Measurements from ENCODE around the gene MAMLD1. TPM values are rescaled to one million over a fixed set of nuclear protein-coding genes. Genes with fewer than 3 reads are reported as not detected.

MAMLD1 gene
- total RNA-seq, 2 donors from 2014 or later, result 0.44 to 0.68 TPM

GRCh38 chrX:150547375-150548115 is 184.4 kb downstream of the MAMLD1 start:
- Histone ChIP-seq H3K9ac (ENCODE audit: extremely low read depth, low read length, poor library complexity, severe bottlenecking) (no peak overlapping the region), H3K27ac (ENCODE audit: low read depth, low read length) (no peak overlapping the region), H3K4me3 (ENCODE audit: low read length) (no peak overlapping the region), H3K27me3 (ENCODE audit: control insufficient read depth, insufficient read depth, low read length, poor library complexity, severe bottlenecking) (peaks cover 10% of the 10 kb centered on the region), H3K36me3 (ENCODE audit: control insufficient read depth, insufficient read depth, low read length) (no peaks in the 10 kb centered on the region), H3K4me1 (ENCODE audit: control insufficient read depth, insufficient read depth, low read length) (no peaks in the 10 kb centered on the region), H3K9me3 (ENCODE audit: control insufficient read depth, low read length) (no peaks in the 10 kb centered on the region)
- DNase-seq, result peak; percentile 76
- no peak for TF ChIP-seq CTCF (conservative IDR thresholded peaks at IDR 0.05)
- Mint-ChIP-seq H3K9me3 (peaks cover 38% of the 10 kb centered on the region), H3K4me3 (peak overlapping the region; percentile 40), H3K27me3 (ENCODE audit: insufficient read depth) (peaks cover 66% of the 10 kb centered on the region), H3K27ac (no peak overlapping the region), H3K36me3 (ENCODE audit: low read depth) (no peaks in the 10 kb centered on the region), H3K4me1 (peaks cover 2% of the 10 kb centered on the region)
- 15 to 28% methylated on average over 4 to 54 of the region's 54 CpGs for WGBS, 2 experiments (ENCODE audit: insufficient coverage in 1 of 2, insufficient read length in 1 of 2)

GRCh38 chrX:150548251-150548650 is 185.1 kb downstream of the MAMLD1 start:
- no peaks in the 10 kb centered on the region for H3K4me1 ChIP-seq (ENCODE audit: control insufficient read depth, insufficient read depth, low read length)
- DNase-seq, result no peak
- H3K27me3 ChIP-seq (ENCODE audit: control insufficient read depth, insufficient read depth, low read length, poor library complexity, severe bottlenecking), result peaks cover 10% of the 10 kb centered on the region
- H3K36me3 Mint-ChIP-seq (ENCODE audit: low read depth), result no peaks in the 10 kb centered on the region
- H3K9ac ChIP-seq (ENCODE audit: extremely low read depth, low read length, poor library complexity, severe bottlenecking), result no peak overlapping the region
- WGBS, 2 experiments (ENCODE audit: insufficient coverage in 1 of 2, insufficient read length in 1 of 2), result 93 to 94% methylated on average over 3 to 4 of the region's 4 CpGs
- H3K36me3 ChIP-seq (ENCODE audit: control insufficient read depth, insufficient read depth, low read length), result no peaks in the 10 kb centered on the region
- H3K4me3 ChIP-seq (ENCODE audit: low read length), result no peak overlapping the region
- peaks cover 2% of the 10 kb centered on the region for H3K4me1 Mint-ChIP-seq
- peaks cover 39% of the 10 kb centered on the region for H3K9me3 Mint-ChIP-seq
- H3K4me3 Mint-ChIP-seq, result peak overlapping the region; percentile 40
- H3K27ac Mint-ChIP-seq, result no peak overlapping the region
- H3K9me3 ChIP-seq (ENCODE audit: control insufficient read depth, low read length), result no peaks in the 10 kb centered on the region
- TF ChIP-seq CTCF (conservative IDR thresholded peaks at IDR 0.05), result no peak
- H3K27ac ChIP-seq (ENCODE audit: low read depth, low read length), result no peak overlapping the region
- H3K27me3 Mint-ChIP-seq (ENCODE audit: insufficient read depth), result peaks cover 71% of the 10 kb centered on the region

GRCh38 chrX:150548684-150549083 is 185.6 kb downstream of the MAMLD1 start:
- Mint-ChIP-seq H3K4me3 (no peak overlapping the region), H3K27me3 (ENCODE audit: insufficient read depth) (peaks cover 73% of the 10 kb centered on the region), H3K4me1 (peaks cover 2% of the 10 kb centered on the region), H3K9me3 (peaks cover 41% of the 10 kb centered on the region), H3K27ac (no peak overlapping the region), H3K36me3 (ENCODE audit: low read depth) (no peaks in the 10 kb centered on the region)
- no peaks in the 10 kb centered on the region for H3K36me3 ChIP-seq (ENCODE audit: control insufficient read depth, insufficient read depth, low read length)
- no peak overlapping the region for H3K27ac ChIP-seq (ENCODE audit: low read depth, low read length)
- TF ChIP-seq CTCF (conservative IDR thresholded peaks at IDR 0.05), result no peak
- DNase-seq, result no peak
- H3K9me3 ChIP-seq (ENCODE audit: control insufficient read depth, low read length), result no peaks in the 10 kb centered on the region
- peaks cover 10% of the 10 kb centered on the region for H3K27me3 ChIP-seq (ENCODE audit: control insufficient read depth, insufficient read depth, low read length, poor library complexity, severe bottlenecking)
- H3K9ac ChIP-seq (ENCODE audit: extremely low read depth, low read length, poor library complexity, severe bottlenecking), result no peak overlapping the region
- H3K4me3 ChIP-seq (ENCODE audit: low read length), result no peak overlapping the region
- H3K4me1 ChIP-seq (ENCODE audit: control insufficient read depth, insufficient read depth, low read length), result no peaks in the 10 kb centered on the region
- 100% methylated on average over 1 of the region's 2 CpGs; no CpG with 5 or more reads in 1 of the 2 experiments for WGBS, 2 experiments (ENCODE audit: insufficient coverage in 1 of 2, insufficient read length in 1 of 2)

Measured in endodermal cell (in vitro differentiated cells).